ENCODE measurements around the gene GPR32.

DNA sequence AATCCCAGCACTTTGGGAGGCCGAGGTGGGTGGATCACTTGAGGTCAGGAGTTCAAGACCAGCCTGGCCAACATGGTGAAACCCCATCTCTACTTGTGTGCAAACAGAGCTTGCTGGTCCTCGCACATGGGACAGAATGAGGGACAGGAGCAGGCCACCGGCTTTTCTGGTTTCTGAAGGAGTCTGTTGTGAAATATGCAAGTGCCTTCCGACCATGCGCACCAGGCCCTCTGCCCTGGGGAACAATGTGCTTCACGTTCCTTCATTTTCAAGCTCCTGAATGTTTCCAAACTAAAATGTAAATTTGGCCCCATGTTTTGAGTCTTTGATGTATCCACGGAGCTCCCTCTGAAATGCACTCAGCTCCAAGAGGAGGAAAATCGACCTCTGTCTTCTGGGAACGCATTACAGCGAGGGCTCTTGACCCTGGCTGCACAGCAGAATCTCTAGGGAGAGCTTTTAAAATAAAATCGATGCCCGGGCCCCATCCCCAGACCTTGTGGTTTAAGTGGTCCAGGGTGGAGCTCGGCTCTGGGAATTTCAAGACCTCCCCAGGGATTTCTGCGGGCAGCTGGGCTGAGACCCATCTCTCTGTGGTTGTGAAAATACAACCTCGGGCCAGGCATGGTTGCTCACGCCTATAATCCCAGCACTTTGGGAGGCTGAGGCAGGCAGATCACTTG lies 10.6 kb downstream of the GPR32 start:
- TF ChIP-seq CTCF (IDR thresholded peaks at IDR 0.05; ENCODE audit: low read depth, low read length, poor library complexity, severe bottlenecking) (no peak), EZH2phosphoT487 (IDR thresholded peaks at IDR 0.05; ENCODE audit: borderline replicate concordance, low read length) (no peak)
